ENCODE data around the gene WDR93.

The WDR93 gene

DNA sequence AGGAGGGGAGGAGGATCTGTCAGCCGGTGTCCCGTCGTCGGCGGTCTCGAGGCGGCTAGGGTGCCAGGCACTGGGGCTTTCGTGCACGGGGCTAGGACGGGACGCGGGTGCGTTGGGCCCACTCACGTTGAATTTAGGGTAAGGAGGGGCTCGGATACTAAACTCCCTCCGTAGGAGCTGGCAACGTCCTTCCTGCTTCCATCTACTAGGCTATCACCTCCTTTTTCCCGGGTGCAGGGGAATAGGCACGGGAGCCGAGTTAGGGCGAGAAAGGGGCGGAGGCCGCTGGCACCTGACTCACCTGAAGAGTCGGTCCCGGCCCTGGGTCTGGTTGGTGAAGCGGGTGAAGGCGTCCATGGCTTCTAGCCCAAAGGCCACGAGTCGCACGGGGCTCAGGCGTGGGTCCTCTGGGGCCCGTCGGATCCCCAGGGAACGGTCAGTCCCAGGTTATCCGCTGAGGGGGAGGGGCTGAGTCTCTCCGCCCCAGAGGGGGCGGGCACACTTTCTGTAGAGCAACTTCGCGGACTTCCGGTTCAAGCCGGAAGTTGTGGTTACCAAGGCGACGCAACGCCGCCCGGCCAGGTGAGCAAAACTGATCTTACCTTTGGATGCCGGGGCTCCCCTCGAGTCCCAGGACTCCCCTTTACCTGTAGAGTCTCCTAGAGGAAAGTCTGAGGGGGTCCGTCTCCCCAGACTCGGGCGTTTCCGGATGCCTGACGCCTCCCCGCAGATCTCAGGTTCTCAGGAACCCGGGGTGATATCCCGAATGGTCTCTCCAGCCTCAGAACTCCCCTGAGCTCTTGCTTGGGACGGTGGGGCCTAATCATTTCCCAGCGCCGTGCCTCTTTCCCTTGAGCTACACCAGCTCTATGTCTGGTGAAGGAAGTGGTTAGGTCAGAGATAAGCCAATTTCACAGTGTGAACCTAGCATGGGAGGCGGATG, at the start of gene WDR93, which contains the start of gene PEX11A:
Gene WDR93, plus strand, starts transcription at position 536 of the 943 bp plus-strand sequence. CDS start 10,936 bp downstream, outside the sequence.
Gene PEX11A, minus strand, starts transcription at position 479 of the 943 bp plus-strand sequence. Its CDS starts 122 bp downstream, at position 357.
- DNase-seq: peak; percentile 77

DNA sequence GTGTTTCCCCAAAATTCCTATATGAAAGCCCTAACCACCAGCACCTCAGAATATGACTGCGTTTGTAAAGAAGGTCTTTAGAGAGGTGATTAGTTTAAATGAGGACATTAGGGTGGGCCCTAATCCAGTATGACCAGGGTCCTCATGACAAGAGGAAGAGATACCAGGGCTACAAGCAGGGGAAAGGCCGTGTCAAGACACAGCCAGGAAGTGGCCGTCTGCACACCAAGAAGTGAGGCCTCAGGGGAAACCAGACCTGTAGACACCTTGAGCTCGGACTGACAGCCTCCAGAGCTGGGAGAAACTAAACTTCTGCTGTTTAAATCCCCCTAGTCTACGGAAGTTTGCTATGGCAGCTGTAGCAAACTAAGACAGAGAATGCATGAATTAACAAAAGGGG, 49.6 kb upstream of the WDR93 start:
- DNase-seq: no peak

DNA sequence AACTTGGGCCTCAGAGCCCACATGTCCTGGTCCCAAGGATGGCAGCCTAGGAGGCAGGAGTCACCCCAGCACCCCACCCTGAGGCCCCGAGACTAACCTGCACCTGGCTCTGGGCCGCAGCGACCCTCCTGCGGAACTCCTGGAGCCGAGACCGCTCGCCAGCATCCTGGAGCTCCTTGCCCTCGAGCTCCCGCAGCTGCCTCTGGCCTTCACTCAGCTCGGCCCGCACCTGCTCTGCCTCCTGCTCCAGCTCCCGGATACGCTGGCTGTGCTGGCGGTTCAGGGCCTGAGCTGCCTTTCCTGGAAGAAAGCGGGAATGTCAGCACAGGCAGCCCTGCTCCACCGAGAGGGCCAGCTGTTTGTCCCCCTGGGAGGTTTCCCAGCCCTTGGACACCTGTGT, 48.5 kb upstream of the WDR93 start:
- DNase-seq: no peak

DNA sequence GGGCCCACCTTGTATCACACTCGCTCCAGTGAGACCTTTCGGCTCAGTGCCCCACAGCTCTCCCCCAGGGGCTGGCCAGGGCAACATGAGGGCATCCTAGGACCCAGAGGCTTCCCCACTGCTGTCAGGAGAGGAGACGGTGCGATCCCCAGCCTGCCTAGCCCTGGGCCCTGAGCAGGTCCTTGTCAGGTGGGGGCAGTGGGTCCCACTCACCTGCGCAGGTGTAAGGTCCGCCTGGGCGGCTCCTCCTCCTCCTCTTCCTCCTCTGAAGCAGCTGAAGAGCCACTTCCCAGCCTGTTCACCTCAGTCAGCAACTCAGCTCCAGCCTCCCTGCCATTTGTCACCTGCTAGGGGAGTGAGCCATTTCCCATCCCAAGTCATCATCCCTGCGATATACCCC, 44.9 kb upstream of the WDR93 start:
- no peak for DNase-seq

DNA sequence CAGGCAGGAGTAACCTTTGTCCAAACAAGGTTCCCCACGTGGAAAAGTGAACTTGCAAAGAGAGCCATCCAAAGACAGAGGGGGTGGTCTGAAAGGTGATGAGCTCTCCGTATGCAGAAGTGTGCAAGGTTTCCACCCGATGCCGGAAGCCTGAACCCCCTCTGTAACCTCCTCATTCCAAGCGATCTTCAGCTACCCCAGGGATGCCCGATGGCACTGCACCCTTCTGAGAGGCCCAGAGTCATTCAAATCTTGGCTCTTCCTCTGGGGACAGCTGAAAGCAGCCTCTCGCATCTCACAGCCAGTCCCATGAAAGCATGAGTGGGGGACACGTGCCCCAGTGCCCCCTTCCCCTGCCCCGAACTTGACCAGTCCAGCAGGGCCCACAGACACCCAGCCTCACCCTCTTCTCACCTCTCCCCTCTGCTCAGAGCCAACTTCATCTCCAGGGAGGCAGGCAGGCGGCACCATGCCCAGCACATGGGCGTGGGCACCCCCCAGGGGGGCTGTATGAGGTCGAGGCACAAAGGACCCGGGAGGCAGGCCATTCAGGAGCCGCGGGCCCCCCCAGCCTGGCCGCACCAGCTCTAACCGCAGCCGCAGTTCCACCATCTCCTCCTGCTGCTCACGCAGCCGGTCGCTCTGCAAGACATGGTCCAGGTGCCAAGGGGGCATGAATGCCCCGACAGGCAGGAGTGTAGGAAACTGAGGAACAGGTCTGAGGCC, 44.0 kb upstream of the WDR93 start:
- no peak for DNase-seq

DNA sequence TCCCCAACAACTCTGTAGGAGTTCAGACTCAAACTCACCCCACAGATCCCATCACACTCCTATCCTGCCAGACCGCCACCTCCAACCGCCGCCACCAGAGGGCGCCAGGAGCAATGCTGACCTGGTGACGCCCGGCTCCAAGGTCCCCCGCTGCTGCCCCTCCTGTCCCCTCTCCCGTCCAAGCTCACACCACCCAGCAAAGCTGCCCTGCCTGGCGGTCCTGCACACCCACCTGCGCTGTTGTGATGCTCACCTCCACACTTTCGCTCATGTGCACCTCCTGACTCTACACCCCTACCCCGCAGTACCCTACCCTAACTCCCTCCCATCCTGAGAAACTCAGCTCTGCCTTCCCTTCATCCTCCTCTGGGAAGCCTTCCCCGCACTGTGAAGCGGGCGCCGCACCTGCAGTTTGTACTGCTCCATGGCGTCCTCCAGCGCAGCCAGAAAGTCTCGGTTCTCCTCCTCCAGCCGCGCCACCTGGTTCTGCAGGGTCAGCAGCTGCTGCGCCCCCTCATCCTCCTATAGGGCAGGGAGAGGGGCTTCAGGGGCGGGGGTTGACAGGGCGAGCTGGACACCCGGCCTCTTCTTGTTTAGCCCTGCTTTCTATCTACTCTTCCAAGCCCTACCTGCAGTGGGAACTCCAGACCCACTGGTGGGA, 43.3 kb upstream of the WDR93 start:
- peak; percentile 62 for DNase-seq

DNA sequence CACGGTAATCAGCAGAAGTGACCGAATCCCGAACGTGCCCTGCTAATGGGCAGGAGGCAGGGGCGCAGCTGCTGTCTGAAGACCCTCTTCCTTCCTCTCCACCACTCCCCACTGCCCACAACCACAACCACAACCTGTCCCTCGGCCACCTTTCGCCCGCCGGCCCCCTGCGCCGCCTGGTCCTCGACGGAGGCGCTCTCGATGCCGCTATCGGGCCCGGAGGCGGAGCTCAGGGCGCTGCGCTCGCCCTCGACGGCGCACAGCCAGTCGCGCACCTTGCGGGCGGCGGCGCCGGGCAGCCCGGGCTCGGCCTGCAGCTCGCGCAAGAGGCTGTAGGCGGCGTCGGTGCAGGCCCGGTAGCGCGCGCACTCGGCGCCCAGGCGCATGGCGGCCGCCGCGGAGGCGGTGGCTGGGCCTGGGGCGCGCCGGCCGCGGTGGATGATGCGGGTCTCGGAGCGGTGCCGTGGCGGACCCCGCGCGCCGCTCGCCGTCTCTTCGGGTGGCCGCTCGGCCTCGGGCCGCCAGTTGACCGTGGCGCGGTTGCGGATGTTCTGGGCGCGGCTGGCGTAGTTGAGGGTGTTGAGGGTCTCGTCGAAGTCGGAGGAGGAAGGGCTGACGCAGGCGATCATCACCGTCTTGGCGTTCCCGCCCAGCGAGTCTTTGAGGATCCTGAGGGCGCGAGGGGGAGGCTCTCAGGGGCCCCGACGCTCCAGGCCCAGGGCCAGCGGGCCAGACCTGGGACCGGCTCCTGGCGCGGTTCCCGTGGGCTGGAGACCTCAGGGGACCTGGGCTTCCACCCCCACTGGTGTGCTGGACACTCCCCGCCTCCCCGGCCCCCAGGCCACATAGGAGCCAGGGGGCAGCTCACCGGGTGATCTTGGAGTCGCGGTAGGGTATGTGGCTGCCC, 42.3 kb upstream of the WDR93 start:
- DNase-seq: no peak

DNA sequence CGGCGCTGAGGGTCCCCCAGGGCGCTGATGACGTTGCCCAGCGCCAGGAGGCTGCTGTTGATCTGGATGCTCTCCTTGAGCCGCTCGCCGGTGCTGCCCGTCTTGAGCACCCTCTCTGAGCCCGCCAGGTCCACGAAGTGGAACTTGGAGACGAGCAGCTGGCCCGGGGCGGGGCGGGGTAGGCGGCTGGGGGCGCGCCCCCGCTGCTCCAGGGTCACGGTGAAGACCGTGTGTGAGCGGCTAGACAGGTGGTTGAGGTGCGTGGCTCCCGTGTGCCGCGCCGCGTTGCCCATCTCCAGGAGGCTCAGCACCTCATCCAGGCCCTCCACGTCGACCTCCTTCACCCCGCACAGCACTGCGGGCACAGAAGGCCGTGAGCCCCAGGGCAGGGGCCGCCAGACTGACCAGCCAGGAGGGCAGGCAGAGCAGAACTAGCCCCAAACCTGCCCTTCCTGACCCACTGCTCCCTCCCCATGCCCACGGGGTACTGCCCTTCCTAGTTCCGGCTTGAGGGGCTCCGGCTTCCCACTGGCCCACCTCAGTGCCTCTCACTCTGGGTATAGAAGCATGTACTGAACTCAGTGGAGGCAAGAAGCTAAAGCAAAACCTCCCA, 41.5 kb upstream of the WDR93 start:
- no peak for DNase-seq

DNA sequence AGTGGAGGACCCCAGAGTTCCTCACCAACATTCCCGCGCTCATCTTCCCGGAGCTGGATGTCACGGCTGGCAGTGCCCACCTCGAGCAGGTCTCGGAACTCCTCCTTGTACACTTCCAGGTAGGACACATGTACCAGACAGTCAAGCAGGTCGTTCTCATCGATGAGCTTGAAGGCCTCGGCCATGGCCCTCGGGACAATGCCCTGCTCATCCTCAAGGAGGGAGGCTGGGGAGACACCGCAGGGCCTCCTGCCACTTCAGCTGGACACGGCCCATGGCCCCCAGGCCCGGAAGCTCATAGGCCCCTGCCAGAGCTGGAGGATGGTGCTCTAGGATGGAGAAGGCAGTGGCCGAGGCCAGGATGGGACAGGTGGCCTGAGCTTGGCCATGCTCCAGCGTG, 40.9 kb upstream of the WDR93 start:
- DNase-seq: no peak

DNA sequence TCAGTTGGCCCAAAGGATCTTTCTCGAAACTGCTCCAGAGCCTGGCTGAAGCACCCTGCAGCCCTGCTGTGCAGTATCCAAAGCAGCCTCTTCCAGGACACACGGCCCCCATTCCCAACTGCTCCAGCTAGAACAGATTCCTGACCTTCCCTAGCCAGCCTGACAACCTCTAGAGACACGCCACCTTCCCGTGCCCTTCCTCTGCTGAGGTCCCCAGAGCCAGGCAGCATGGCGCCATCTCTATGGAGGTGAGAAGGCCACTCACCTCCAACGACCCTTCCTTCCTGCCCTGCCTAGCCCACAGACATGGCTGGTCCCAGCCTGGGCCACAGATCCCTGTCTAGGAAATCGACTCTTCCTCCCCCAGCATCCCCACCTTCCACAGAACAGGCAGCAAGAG, 38.5 kb upstream of the WDR93 start:
- no peak for DNase-seq

DNA sequence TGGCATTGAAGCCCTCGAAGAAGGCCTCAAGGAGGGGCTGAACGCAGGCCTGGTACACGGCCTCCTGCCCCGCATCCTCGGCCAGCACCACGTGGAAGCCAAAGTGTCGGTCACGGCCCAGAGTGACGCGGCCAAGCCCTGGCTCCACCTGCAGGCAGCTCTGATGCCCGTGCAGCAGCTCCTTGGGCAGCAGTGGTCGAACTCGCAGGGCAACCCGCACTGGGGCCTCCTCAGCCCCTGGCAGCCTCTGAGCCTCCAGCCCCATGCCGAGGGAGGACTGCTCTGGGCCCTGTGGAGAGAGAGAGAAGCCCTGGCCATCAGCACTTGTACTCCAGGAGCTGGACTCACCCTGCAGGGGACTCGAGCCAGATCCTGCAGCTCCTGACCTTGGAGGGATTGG, 37.9 kb upstream of the WDR93 start:
- DNase-seq: no peak

DNA sequence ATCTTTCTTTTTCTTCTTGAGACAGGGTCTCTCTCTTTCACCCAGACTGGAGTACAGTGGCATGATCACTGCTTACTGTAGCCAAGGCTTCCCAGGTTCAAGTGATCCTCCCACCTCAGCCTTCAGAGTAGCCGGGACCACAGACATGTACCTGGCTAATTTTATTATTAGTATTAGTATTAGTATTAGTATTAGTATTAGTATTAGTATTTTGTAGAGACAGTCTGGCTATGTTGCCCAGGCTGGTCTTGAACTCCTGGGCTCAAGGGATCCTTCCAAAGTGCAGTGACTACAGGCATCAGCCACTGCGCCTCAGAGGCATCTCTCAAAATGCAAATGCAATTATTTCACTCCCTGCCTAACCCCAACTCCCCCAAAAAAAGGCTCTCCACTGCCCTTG, 37.0 kb upstream of the WDR93 start:
- DNase-seq: no peak

DNA sequence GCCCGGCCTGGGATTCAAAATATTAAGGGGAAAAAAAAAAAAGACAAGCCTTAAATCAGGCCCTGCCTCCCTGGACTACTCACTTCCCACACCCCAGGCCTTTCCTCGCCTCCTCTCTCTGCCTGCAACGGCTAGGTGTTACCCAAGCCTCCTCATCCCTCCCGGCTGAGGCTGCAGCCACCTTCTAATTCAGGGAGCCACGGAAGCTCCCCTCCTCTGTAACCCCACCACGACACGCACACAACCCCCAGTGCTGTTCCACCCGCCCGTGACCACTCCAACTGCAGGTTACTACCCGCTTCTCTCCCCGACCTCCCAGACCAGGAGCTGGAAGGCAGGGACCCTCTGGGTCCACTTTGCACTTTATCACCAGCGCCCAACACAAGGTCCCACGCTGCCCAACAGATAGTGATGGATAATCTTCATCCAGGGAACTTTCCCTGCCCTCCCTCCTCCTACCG, 36.3 kb upstream of the WDR93 start:
- no peak for DNase-seq

DNA sequence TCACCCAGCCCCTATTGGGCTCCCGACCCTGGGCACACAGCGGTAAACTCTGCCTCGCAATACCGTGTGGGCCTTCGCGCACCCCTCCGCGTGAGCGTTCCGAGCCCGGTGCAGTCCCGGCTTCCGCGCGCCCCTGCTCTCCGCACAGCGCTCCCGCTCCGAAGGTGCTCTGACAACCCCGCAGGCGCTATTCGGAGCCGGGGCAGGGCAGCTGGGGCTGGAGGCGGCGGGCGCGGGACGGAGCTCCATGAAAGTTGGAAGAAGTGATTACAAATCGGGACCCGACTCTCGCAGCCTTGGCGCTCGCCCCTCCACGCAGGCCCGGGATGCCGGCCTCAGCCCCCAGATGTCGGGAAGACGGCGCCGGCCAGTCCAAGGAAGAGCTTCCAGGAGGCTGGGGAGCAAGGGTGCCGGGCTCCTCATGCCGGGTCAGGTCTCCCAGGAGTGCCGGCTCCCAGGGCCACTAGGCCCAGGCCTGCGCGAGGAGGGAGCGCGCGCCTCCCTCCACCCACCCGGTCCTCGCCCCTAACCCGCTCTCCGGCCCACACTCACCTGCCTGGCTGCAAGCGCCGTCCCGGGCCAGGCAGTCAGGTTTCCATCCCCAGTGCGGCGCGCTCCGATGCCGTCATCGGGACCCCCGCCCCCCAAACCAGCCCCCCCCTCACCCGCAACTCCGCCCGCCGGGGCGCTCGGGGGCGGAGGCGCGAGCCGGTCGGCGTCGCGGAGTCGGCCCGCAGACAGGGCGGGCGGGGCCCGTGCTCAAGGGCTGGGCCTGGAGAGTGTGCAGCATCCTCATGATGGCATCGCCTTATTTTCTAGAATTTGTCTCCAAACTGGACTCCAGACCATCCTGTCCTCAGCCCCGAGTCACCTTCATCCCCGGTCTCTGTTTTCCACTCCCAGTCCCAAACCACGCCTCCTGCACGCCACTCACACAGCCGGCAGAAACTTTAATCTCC, 35.5 kb upstream of the WDR93 start, which contains the start of gene KIF7:
Gene KIF7, minus strand, starts transcription at position 621 of the 959 bp plus-strand sequence. CDS start 2,537 bp downstream, outside the sequence.
- DNase-seq: no peak

DNA sequence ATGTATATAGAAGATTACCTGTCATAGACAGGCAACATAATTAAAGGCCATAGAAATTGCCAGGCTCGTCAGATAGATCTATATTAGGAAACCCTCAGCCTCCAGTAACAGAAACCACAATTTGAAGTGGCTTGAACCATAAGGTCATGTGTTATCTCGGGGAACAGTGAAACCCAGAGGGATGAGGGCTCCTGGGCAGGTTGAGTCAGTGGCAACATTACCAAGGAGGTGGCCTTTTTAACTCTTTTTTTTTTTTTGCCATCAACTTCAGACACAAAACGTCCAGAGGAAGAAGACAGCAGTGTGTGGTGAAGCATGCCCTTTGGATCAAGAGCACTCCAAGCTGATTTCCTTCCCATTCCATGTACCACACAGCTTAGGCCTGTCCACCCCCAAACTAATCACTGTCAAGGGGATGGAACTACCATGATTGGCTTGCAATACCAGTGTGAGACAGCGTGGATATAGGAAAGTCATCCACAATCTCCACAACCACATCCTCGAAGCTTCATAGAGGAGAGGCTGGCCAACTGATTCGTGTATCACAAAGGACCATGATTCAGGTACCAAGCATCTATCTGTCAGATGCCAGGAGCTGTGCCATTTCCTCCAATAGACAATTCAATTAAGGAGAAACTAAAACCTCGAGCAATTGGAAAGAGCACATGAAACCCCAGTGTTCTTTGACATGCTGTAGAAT, 34.3 kb upstream of the WDR93 start:
- DNase-seq: no peak

DNA sequence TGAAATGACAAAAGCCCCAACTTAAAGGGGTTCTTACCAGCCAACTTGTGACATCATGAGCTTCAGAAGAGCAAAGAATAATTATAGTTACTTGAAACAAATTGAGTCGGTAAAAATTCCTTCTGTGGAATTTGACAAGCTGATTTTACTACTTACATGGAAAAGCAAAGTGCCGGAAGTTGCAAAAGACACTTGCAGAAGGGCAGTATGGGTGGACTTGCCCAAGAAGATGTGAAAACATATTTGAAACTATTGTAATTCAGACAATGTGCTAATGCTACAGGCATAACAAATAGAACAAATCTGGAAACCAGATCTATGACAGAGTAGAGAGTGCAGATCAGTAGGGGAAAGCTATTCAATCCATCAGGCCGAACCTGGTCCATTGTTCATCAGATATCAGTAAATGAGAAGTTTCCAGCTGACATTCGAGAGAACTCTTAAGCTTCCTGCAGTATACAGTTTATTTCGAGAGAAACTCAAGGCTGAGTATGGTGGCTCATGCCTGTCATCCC, 32.9 kb upstream of the WDR93 start:
- no peak for DNase-seq

DNA sequence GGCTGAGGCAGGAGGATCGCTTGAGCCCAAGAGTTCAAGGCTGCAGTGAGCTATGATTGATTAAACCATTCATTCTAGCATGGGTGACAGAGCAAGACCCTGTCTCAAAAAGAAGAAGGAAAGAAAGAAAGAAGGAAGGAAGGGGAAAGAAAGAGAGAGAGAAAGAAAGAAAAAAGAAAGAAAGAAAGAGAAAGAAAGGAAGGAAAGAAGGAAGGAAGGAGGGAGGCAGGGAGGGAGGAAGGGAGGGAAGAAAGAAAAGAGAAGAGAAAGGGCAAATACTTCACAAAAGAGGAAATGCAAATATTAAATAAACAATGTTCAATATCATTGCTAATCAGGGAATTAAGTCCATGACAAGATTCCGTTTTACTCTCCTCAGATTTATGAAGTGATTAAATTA, 31.3 kb upstream of the WDR93 start:
- DNase-seq: no peak

DNA sequence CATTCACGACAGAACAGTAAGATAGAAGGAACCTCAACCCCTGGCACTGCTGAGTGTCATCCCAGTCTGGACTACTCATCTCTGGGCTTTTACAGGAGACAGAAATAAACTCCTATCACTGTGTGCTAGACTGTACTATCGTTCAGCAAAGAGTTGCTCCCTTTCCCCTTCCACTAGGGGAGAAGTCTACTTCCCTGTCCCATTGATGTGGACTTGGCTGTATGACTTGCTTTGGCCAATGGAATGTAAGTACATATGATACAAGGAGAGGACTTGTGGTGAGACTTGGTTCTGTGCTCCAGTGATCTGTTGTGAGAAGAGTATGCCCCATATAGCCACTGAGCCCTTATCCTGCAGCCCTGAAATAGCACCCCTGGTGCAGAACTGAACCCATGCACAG, 30.1 kb upstream of the WDR93 start:
- no peak for DNase-seq

DNA sequence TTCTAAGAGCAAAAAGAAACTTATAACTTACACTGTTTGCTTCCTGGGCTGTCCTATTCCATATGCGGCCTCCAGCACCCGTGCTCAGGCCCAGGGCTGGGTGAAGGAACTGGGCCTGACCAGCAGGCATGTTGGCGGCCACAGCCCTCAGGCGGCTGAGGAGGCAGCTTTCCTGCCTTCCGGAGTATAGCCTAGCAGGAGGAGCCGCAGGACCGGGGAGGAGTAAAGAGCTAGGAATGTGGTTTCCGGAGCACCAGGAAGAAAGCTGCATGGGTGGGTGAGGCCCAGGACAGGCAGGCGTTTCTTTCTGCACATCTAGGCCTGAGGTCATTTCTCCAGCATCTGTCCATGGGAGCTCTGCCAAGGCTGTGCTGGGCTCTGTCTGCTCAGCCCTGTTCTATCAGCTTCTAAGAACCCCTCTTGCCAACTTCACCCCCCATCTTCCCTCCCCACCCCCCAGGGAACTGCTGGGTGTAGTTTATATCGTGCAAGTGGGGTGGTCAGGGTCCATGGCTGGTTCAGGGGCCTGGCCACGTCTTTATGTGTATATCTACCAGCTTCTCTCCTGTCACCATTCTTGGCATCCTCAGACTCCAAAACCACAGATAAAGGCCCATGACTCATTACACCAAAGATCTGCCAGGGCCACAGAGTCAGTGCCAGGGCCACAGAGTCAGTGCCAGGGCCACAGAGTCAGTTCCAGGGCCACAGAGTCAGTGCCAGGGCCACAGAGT, 27.6 kb upstream of the WDR93 start:
- no peak for DNase-seq
